ENCODE results near the gene TRAPPC10.
"Not testable (repeated sequence)": the region's sequence is repeated elsewhere in the genome, so short reads cannot be mapped to it uniquely, and the experiment has no call there.

TRAPPC10 gene

DNA sequence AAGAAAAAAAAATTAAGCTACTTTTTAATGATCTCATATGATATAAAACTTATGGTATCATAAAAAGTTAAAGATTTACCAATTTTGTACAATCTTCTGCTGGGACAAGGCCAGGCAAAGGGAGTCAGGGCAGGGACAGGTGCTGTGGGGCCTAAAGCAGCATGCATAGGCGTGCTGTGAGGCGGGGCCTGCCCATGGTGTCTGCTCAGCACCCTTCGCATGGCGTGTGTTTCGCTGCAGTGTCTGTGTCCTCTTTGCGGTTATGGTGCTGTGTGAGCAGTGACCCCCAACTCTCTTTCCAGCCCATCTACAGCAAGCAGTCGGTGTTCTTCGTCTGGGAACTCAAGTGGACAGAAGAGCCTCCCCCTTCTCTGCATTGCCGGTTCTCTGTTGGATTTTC lies 81.7 kb downstream of the TRAPPC10 start:
- Histone ChIP-seq H3K4me1 (ENCODE audit: control insufficient read depth, insufficient read depth, low read length) (no peaks in the 10 kb centered on the region), H3K27me3 (ENCODE audit: control insufficient read depth, insufficient read depth, low read length) (no peaks in the 10 kb centered on the region), H3K4me3 (ENCODE audit: low read length) (no peak overlapping the region), H3K9me3 (ENCODE audit: control insufficient read depth, low read length) (no peaks in the 10 kb centered on the region), H3K36me3 (ENCODE audit: control insufficient read depth, insufficient read depth, low read length) (peaks cover 12% of the 10 kb centered on the region), H3K9ac (ENCODE audit: low read length) (no peak overlapping the region)

- Histone ChIP-seq H3K9ac (ENCODE audit: low read length) (no peak overlapping the region), H3K4me1 (ENCODE audit: control insufficient read depth, insufficient read depth, low read length) (no peaks in the 10 kb centered on the region), H3K36me3 (ENCODE audit: control insufficient read depth, insufficient read depth, low read length) (peaks cover 6% of the 10 kb centered on the region), H3K4me3 (ENCODE audit: low read length) (no peak overlapping the region), H3K9me3 (ENCODE audit: control insufficient read depth, low read length) (no peaks in the 10 kb centered on the region), H3K27me3 (ENCODE audit: control insufficient read depth, insufficient read depth, low read length) (no peaks in the 10 kb centered on the region)
Measured at GRCh38 chr21:44094832-44095231, 82.7 kb downstream of the TRAPPC10 start.

DNA sequence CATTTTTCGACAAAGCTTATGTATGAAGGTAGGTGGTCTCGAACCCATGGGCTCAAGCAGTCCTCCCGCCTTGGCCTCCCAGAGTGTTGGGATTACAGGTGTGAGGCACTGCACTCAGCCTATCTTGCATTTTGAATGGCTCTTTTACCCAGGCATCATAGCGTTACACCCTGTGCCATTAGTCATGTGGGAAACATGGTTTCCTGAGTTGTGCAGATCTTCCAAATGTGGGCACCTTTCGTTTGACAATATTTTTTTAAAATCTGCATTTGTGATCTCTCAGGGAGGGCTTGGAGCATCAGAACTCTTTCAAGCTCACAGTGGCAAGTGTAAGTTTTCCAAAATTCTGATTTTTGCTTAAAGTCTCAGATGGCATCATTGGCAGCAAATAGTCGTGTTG lies 86.4 kb downstream of the TRAPPC10 start:
- H3K9me3 ChIP-seq (ENCODE audit: control insufficient read depth, low read length); H3K27me3 ChIP-seq (ENCODE audit: control insufficient read depth, insufficient read depth, low read length); H3K4me3 ChIP-seq (ENCODE audit: low read length): not testable (repeated sequence)

GRCh38 chr21:44098964-44099363 lies 86.9 kb downstream of the TRAPPC10 start:
- not testable (repeated sequence) for H3K27me3 ChIP-seq (ENCODE audit: control insufficient read depth, insufficient read depth, low read length); H3K4me1 ChIP-seq (ENCODE audit: control insufficient read depth, insufficient read depth, low read length); H3K9ac ChIP-seq (ENCODE audit: low read length); H3K36me3 ChIP-seq (ENCODE audit: control insufficient read depth, insufficient read depth, low read length); H3K9me3 ChIP-seq (ENCODE audit: control insufficient read depth, low read length); H3K4me3 ChIP-seq (ENCODE audit: low read length)

More for the DNA sequence above, 86.4 kb downstream of the TRAPPC10 start:
- H3K36me3 ChIP-seq (ENCODE audit: control insufficient read depth, insufficient read depth, low read length); H3K4me1 ChIP-seq (ENCODE audit: control insufficient read depth, insufficient read depth, low read length); H3K9ac ChIP-seq (ENCODE audit: low read length): not testable (repeated sequence)

DNA sequence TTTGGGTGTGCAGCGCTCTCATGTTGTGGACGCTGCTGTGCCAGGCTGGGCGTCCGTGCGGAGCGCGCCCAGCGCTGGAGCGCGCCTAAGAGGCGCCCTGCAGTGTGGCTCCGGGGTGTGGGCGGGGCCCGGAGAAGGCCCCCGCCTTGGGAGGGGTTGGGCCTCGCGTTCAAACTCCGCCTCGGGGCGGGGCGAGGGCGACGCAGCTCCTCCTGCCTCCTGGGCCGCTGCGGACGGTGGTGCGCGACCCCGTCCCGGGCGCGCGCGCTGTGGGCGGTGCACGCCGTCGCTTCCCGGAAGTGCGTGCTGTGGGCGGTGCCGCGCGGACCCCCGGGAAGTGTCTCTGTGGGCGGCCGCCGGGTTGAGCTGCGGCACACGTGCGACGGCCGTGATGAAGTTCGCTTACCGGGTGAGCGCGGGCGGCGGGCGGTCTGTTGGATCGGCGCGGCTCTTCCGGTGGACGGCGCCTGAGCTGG lies 95.0 kb downstream of the TRAPPC10 start, which contains the start of gene PWP2:
Gene PWP2 (plus strand): TSS at position 374 of the 476 bp plus-strand sequence. CDS start 18 bp downstream, at position 392.
- H3K9me3 ChIP-seq (ENCODE audit: control insufficient read depth, low read length); H3K4me3 ChIP-seq (ENCODE audit: low read length); H3K4me1 ChIP-seq (ENCODE audit: control insufficient read depth, insufficient read depth, low read length); H3K36me3 ChIP-seq (ENCODE audit: control insufficient read depth, insufficient read depth, low read length); H3K9ac ChIP-seq (ENCODE audit: low read length); H3K27me3 ChIP-seq (ENCODE audit: control insufficient read depth, insufficient read depth, low read length): not testable (repeated sequence)

- not testable (repeated sequence) for H3K4me1 ChIP-seq (ENCODE audit: control insufficient read depth, insufficient read depth, low read length); H3K27me3 ChIP-seq (ENCODE audit: control insufficient read depth, insufficient read depth, low read length); H3K4me3 ChIP-seq (ENCODE audit: low read length)
Measured at GRCh38 chr21:44107589-44107988, 95.5 kb downstream of the TRAPPC10 start.

DNA sequence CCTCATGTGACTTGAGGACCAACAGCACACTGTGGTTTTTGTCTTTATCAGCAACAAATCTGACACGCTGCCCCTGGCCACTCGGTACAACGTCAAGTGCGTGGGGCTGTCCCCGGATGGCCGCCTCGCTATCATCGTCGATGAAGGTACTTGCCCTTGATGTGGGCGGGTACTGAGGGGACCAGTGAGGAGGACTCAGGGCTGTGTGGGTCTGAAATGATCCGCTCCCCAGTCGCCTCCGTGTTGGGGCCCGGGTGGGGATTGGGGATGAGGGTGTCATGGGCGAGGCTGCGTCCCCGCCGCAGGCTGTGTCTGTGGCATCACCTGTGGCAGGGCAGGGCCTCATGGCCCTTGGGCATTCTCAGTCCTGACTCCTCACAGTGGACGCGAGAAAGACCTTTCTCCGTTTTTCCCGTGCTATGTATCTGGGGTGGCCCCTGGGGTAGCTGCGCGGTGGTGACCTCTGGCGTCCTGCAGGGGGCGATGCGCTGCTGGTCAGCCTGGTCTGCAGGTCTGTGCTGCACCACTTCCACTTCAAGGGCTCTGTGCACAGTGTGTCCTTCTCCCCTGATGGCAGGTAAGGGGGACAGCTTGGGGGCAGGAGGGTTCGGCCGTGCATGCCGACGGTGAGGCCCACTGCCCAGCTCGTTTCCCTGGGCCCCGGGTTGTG lies 101.7 kb downstream of the TRAPPC10 start:
- H3K36me3 ChIP-seq (ENCODE audit: control insufficient read depth, insufficient read depth, low read length); H3K9ac ChIP-seq (ENCODE audit: low read length); H3K9me3 ChIP-seq (ENCODE audit: control insufficient read depth, low read length); H3K4me3 ChIP-seq (ENCODE audit: low read length); H3K27me3 ChIP-seq (ENCODE audit: control insufficient read depth, insufficient read depth, low read length); H3K4me1 ChIP-seq (ENCODE audit: control insufficient read depth, insufficient read depth, low read length): not testable (repeated sequence)

More at GRCh38 chr21:44107589-44107988, 95.5 kb downstream of the TRAPPC10 start:
- not testable (repeated sequence) for H3K36me3 ChIP-seq (ENCODE audit: control insufficient read depth, insufficient read depth, low read length); H3K9me3 ChIP-seq (ENCODE audit: control insufficient read depth, low read length); H3K9ac ChIP-seq (ENCODE audit: low read length)

DNA sequence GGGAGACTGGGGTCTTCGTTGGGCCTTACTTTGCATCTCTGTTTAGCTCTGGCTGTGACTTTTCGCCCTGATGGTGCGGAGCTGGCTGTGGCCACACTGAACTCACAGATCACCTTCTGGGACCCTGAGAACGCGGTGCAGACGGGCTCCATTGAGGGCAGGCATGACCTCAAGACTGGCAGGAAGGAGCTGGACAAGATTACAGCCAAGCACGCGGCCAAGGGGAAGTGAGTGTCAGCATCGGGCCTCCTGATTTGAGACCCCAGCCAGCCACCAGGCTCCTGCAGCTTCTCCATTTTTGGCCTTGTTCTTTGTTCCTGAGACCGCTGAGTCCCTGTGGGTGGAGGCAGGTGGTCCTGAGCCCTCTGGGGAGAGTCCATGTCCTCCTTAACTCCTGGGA lies 110.0 kb downstream of the TRAPPC10 start:
- H3K27me3 ChIP-seq (ENCODE audit: control insufficient read depth, insufficient read depth, low read length); H3K4me1 ChIP-seq (ENCODE audit: control insufficient read depth, insufficient read depth, low read length); H3K4me3 ChIP-seq (ENCODE audit: low read length); H3K36me3 ChIP-seq (ENCODE audit: control insufficient read depth, insufficient read depth, low read length); H3K9me3 ChIP-seq (ENCODE audit: control insufficient read depth, low read length); H3K9ac ChIP-seq (ENCODE audit: low read length): not testable (repeated sequence)

GRCh38 chr21:44127827-44128226 lies 115.7 kb downstream of the TRAPPC10 start:
- not testable (repeated sequence) for H3K9ac ChIP-seq (ENCODE audit: low read length); H3K4me1 ChIP-seq (ENCODE audit: control insufficient read depth, insufficient read depth, low read length); H3K36me3 ChIP-seq (ENCODE audit: control insufficient read depth, insufficient read depth, low read length); H3K27me3 ChIP-seq (ENCODE audit: control insufficient read depth, insufficient read depth, low read length); H3K4me3 ChIP-seq (ENCODE audit: low read length); H3K9me3 ChIP-seq (ENCODE audit: control insufficient read depth, low read length)

- not testable (repeated sequence) for H3K4me1 ChIP-seq (ENCODE audit: control insufficient read depth, insufficient read depth, low read length); H3K27me3 ChIP-seq (ENCODE audit: control insufficient read depth, insufficient read depth, low read length); H3K9me3 ChIP-seq (ENCODE audit: control insufficient read depth, low read length); H3K36me3 ChIP-seq (ENCODE audit: control insufficient read depth, insufficient read depth, low read length); H3K9ac ChIP-seq (ENCODE audit: low read length); H3K4me3 ChIP-seq (ENCODE audit: low read length)
Measured at GRCh38 chr21:44133715-44134057, 121.6 kb downstream of the TRAPPC10 start.

- H3K9ac ChIP-seq (ENCODE audit: low read length); H3K4me3 ChIP-seq (ENCODE audit: low read length); H3K36me3 ChIP-seq (ENCODE audit: control insufficient read depth, insufficient read depth, low read length); H3K9me3 ChIP-seq (ENCODE audit: control insufficient read depth, low read length); H3K27me3 ChIP-seq (ENCODE audit: control insufficient read depth, insufficient read depth, low read length); H3K4me1 ChIP-seq (ENCODE audit: control insufficient read depth, insufficient read depth, low read length): not testable (repeated sequence)
Measured at GRCh38 chr21:44134732-44135131, 122.6 kb downstream of the TRAPPC10 start.

DNA sequence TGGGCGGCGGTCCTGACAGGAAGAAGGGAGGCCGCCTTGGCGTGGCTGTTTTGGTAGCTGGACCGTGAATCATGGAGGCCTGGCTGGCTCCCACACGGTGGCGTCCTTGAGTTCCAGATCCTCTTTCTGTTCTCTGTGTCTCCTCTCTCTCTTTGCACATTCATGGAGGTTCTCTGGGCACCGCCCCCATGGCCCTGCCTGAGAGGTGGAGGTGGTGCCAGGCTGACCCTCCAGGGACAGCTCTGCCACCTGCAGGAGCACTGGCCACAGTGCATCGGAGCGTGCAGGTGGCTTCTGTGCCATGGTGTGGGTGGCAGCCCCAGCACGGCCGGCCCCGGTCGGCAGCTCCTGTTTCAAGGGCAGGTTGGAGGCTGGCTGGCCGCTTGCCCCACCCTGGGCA lies 125.9 kb downstream of the TRAPPC10 start:
- not testable (repeated sequence) for H3K4me3 ChIP-seq (ENCODE audit: low read length); H3K36me3 ChIP-seq (ENCODE audit: control insufficient read depth, insufficient read depth, low read length); H3K9me3 ChIP-seq (ENCODE audit: control insufficient read depth, low read length); H3K27me3 ChIP-seq (ENCODE audit: control insufficient read depth, insufficient read depth, low read length); H3K9ac ChIP-seq (ENCODE audit: low read length); H3K4me1 ChIP-seq (ENCODE audit: control insufficient read depth, insufficient read depth, low read length)

Data from mucosa of stomach (tissue), 1 donor.